Measurements from ENCODE around the gene CHMP4B.

GRCh38 chr20:33881989-33882388 is 70.8 kb downstream of the CHMP4B start:
- TF ChIP-seq POLR2AphosphoS5 (IDR thresholded peaks at IDR 0.05; ENCODE audit: low read depth, low read length) = no peak
- TF ChIP-seq REST (IDR thresholded peaks at IDR 0.05; ENCODE audit: insufficient read depth in 1 of 2, low read depth in 2 of 2, low read length in 2 of 2) = no peak
- TF ChIP-seq FOXP2 (optimal IDR thresholded peaks at IDR 0.05; ENCODE audit: borderline replicate concordance, extremely low read depth, extremely low read length, insufficient read depth) = no peak
- no peak for TF ChIP-seq TAF1 (IDR thresholded peaks at IDR 0.05; ENCODE audit: borderline replicate concordance, insufficient read depth, low read length)
